GM12878 (cell line): ENCODE results near the gene GPR61. TPM values are rescaled to one million over a fixed set of nuclear protein-coding genes. Genes with fewer than 3 reads are reported as not detected.
A peak's percentile ranks its signal among the peaks of the same experiment; 100 is the strongest.

Experiments
- BCL11A ChIP-seq: IDR thresholded peaks from 2 replicates; pipeline ENCODE4 v1.6.1; 2011; ENCODE audit warnings: low read depth, low read length
- CBX5 ChIP-seq: sonication (generic); IDR thresholded peaks from 2 replicates; pipeline ENCODE4 v1.6.1; 2016; ENCODE audit warnings: low read depth, moderate library complexity, mild to moderate bottlenecking, inconsistent platforms
- CHD2 ChIP-seq: IDR thresholded peaks from 2 replicates; pipeline ENCODE4 v1.6.1; 2011; ENCODE audit warnings: low read depth, low read length, improper control_type of control experiment, borderline replicate concordance
- EZH2 ChIP-seq: IDR thresholded peaks from 2 replicates; pipeline ENCODE4 v1.6.1; 2012; ENCODE audit warnings: low read depth, mild to moderate bottlenecking, control low read depth, inconsistent platforms, low read length, borderline replicate concordance; ENCODE audit not compliant: control insufficient read depth
- HCFC1 ChIP-seq: fragments of 150-350 bp; IDR thresholded peaks from 2 replicates; pipeline ENCODE4 v1.6.1; 2014; ENCODE audit warnings: low read length
- SMAD5 ChIP-seq: IDR thresholded peaks from 2 replicates; pipeline ENCODE4 v1.6.1; 2016; ENCODE audit warnings: antibody characterized with exemption, low read depth
- SMC3 ChIP-seq: IDR thresholded peaks from 2 replicates; pipeline ENCODE4 v1.6.1; 2011; ENCODE audit warnings: low read length, improper control_type of control experiment, borderline replicate concordance
- SREBF1 ChIP-seq: IDR thresholded peaks from 2 replicates; pipeline ENCODE4 v1.6.1; 2012; ENCODE audit warnings: mild to moderate bottlenecking, low read length
- SUZ12 ChIP-seq: fragments of 200-600 bp; sonication (generic); IDR thresholded peaks from one replicate; pipeline ENCODE4 v1.6.1; 2018; ENCODE audit warnings: antibody characterized with exemption, mild to moderate bottlenecking; ENCODE audit not compliant: unreplicated experiment
- TAF1 ChIP-seq: IDR thresholded peaks from 2 replicates; pipeline ENCODE4 v1.6.1; 2011; ENCODE audit warnings: mild to moderate bottlenecking, low read depth, low read length, borderline replicate concordance
- TARDBP ChIP-seq: IDR thresholded peaks from 2 replicates; pipeline ENCODE4 v1.6.1; 2016; ENCODE audit warnings: borderline replicate concordance
- TCF12 ChIP-seq: IDR thresholded peaks from 2 replicates; pipeline ENCODE4 v1.6.1; 2011; ENCODE audit warnings: low read depth, mild to moderate bottlenecking, low read length
- ZNF274 ChIP-seq: IDR thresholded peaks from one replicate; pipeline ENCODE4 v1.8.0; 2011; ENCODE audit not compliant: insufficient read length, insufficient read depth
- polyA plus RNA-seq, 11 experiments: library from polyadenylated mRNA; depleted of rRNA in 4 of 11; unstranded in 6 of 11; stranded (reverse) in 5 of 11; fragments of >200 nt; fragmentation: Nextera tagmentation in 4 of 11; fragmentation: Illumina TruSeq in 1 of 11; extraction: Ambion mirVana in 4 of 11; extraction: Trizol in 1 of 11; gene quantifications; 1 replicate in 1 of 11; 2 replicates in 10 of 11; pipeline versions ENCODE4 v1.2.1 to v1.2.3, GENCODE V29; 2011 to 2016; ENCODE audit warnings: inconsistent platforms in 2 of 11, missing spikeins in 2 of 11, low read depth in 1 of 11
- total RNA-seq, 4 experiments: library from RNA; depleted of rRNA in 3 of 4; stranded (reverse); fragments of >200 nt in 3 of 4; fragmentation: Illumina TruSeq in 1 of 4; extraction: Trizol in 1 of 4; gene quantifications; 2 replicates each; pipeline versions ENCODE4 v1.2.1 to v1.2.3, GENCODE V29; 2013 to 2021
- TF ChIP-seq, protein P1 (sequence below): fragments of 450-650 bp; IDR thresholded peaks from 2 replicates; pipeline ENCODE4 v1.6.1; 2017; ENCODE audit warnings: antibody characterized with exemption, mild to moderate bottlenecking, moderate library complexity
- TF ChIP-seq, protein P2 (sequence below): fragments of 450-650 bp; IDR thresholded peaks from 2 replicates; pipeline ENCODE4 v1.6.1; 2017; ENCODE audit warnings: mild to moderate bottlenecking
- TF ChIP-seq, protein P3 (sequence below): fragments of 450-650 bp; conservative IDR thresholded peaks from 2 replicates; pipeline ENCODE4 v1.6.1; 2017; ENCODE audit warnings: mild to moderate bottlenecking, moderate library complexity
- TF ChIP-seq, protein P4 (sequence below): IDR thresholded peaks from 2 replicates; pipeline ENCODE4 v1.6.1; 2012; ENCODE audit warnings: low read depth, low read length, improper control_type of control experiment
- TF ChIP-seq, protein P5 (sequence below): fragments of 450-650 bp; IDR thresholded peaks from 2 replicates; pipeline ENCODE4 v1.6.1; 2017; ENCODE audit warnings: mild to moderate bottlenecking, moderate library complexity

Gene GPR61
- total and polyA plus RNA-seq, 10 of the 15 experiments (the other 5 are each of a cell fraction or from before 2014, with no cell fraction given): 0.19 to 1.1 (median 0.35) TPM; not detected in 2

DNA sequence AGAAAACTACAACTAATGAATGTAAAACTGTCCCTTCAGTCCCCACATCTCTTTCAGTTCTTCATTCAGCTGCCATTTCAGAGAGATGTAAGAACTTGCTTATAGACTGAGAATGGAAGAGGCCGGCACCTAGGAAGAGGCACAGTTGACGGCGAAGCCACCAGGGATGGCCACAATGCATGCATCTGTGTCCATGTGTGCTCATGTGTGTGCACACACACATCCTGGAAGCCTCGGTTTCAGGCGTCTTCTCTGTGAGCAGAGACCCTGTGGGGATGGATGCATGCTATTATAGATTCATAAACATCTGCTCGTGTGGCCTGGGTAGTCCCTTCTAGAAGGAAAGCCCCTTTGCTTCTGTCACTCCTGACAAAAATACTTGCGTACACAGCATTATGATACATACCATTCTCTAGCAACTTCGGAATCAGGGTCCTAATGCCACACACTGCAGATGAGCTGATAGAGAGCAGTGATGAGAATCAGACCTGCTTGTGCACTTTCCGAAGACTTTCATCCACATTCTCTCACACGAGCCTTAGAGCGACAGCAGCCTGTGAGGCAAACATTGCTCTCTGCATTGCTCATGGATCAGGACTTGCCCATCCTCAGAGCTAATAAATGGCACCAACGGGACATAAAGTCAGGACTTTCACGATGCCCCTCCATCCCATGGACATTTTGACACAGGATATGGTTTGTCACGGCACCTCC, 12.4 kb upstream of the GPR61 start (continued):
- TF ChIP-seq, protein P1, sequence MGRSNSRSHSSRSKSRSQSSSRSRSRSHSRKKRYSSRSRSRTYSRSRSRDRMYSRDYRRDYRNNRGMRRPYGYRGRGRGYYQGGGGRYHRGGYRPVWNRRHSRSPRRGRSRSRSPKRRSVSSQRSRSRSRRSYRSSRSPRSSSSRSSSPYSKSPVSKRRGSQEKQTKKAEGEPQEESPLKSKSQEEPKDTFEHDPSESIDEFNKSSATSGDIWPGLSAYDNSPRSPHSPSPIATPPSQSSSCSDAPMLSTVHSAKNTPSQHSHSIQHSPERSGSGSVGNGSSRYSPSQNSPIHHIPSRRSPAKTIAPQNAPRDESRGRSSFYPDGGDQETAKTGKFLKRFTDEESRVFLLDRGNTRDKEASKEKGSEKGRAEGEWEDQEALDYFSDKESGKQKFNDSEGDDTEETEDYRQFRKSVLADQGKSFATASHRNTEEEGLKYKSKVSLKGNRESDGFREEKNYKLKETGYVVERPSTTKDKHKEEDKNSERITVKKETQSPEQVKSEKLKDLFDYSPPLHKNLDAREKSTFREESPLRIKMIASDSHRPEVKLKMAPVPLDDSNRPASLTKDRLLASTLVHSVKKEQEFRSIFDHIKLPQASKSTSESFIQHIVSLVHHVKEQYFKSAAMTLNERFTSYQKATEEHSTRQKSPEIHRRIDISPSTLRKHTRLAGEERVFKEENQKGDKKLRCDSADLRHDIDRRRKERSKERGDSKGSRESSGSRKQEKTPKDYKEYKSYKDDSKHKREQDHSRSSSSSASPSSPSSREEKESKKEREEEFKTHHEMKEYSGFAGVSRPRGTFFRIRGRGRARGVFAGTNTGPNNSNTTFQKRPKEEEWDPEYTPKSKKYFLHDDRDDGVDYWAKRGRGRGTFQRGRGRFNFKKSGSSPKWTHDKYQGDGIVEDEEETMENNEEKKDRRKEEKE: no peak
- TF ChIP-seq, protein P2, sequence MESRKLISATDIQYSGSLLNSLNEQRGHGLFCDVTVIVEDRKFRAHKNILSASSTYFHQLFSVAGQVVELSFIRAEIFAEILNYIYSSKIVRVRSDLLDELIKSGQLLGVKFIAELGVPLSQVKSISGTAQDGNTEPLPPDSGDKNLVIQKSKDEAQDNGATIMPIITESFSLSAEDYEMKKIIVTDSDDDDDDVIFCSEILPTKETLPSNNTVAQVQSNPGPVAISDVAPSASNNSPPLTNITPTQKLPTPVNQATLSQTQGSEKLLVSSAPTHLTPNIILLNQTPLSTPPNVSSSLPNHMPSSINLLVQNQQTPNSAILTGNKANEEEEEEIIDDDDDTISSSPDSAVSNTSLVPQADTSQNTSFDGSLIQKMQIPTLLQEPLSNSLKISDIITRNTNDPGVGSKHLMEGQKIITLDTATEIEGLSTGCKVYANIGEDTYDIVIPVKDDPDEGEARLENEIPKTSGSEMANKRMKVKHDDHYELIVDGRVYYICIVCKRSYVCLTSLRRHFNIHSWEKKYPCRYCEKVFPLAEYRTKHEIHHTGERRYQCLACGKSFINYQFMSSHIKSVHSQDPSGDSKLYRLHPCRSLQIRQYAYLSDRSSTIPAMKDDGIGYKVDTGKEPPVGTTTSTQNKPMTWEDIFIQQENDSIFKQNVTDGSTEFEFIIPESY: no peak
- TF ChIP-seq CHD2 (no peak; the same call in 1 of the 2 replicates), SMAD5 (no peak), SUZ12 (no peak), HCFC1 (no peak), TARDBP (no peak), CBX5 (no peak), SMC3 (no peak), TCF12 (peak; percentile 70; the same call in 1 of the 2 replicates), TAF1 (no peak), ZNF274 (no peak), BCL11A (peak; percentile 30; the same call in 1 of the 2 replicates), EZH2 (no peak), SREBF1 (no peak)
- TF ChIP-seq, protein P3, sequence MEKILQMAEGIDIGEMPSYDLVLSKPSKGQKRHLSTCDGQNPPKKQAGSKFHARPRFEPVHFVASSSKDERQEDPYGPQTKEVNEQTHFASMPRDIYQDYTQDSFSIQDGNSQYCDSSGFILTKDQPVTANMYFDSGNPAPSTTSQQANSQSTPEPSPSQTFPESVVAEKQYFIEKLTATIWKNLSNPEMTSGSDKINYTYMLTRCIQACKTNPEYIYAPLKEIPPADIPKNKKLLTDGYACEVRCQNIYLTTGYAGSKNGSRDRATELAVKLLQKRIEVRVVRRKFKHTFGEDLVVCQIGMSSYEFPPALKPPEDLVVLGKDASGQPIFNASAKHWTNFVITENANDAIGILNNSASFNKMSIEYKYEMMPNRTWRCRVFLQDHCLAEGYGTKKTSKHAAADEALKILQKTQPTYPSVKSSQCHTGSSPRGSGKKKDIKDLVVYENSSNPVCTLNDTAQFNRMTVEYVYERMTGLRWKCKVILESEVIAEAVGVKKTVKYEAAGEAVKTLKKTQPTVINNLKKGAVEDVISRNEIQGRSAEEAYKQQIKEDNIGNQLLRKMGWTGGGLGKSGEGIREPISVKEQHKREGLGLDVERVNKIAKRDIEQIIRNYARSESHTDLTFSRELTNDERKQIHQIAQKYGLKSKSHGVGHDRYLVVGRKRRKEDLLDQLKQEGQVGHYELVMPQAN: no peak; the same call in 1 of the 2 replicates
- TF ChIP-seq, protein P4, sequence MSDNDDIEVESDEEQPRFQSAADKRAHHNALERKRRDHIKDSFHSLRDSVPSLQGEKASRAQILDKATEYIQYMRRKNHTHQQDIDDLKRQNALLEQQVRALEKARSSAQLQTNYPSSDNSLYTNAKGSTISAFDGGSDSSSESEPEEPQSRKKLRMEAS: 0 out of 2 replicates have a peak, but pooled peaks have one; percentile 9
- TF ChIP-seq, protein P5, sequence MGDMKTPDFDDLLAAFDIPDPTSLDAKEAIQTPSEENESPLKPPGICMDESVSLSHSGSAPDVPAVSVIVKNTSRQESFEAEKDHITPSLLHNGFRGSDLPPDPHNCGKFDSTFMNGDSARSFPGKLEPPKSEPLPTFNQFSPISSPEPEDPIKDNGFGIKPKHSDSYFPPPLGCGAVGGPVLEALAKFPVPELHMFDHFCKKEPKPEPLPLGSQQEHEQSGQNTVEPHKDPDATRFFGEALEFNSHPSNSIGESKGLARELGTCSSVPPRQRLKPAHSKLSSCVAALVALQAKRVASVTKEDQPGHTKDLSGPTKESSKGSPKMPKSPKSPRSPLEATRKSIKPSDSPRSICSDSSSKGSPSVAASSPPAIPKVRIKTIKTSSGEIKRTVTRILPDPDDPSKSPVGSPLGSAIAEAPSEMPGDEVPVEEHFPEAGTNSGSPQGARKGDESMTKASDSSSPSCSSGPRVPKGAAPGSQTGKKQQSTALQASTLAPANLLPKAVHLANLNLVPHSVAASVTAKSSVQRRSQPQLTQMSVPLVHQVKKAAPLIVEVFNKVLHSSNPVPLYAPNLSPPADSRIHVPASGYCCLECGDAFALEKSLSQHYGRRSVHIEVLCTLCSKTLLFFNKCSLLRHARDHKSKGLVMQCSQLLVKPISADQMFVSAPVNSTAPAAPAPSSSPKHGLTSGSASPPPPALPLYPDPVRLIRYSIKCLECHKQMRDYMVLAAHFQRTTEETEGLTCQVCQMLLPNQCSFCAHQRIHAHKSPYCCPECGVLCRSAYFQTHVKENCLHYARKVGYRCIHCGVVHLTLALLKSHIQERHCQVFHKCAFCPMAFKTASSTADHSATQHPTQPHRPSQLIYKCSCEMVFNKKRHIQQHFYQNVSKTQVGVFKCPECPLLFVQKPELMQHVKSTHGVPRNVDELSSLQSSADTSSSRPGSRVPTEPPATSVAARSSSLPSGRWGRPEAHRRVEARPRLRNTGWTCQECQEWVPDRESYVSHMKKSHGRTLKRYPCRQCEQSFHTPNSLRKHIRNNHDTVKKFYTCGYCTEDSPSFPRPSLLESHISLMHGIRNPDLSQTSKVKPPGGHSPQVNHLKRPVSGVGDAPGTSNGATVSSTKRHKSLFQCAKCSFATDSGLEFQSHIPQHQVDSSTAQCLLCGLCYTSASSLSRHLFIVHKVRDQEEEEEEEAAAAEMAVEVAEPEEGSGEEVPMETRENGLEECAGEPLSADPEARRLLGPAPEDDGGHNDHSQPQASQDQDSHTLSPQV: peak; percentile 38; the same call in 1 of the 2 replicates
